Inferior parietal cortex (tissue), 1 donor: ENCODE measurements around the gene ABCE1.
A peak's percentile ranks its signal among the peaks of the same experiment; 100 is the strongest.

ENCODE experiments used
- DNase-seq: peaks from one replicate; pipeline ENCODE4 v3.0.0-alpha.2; 2016; ENCODE audit errors: extremely low spot score

Gene ABCE1

GRCh38 chr4:145177511-145177905 is 79.4 kb downstream of the ABCE1 start:
- no peak for DNase-seq

- DNase-seq, result no peak
Observed at GRCh38 chr4:145177906-145178538, 79.9 kb downstream of the ABCE1 start.

- DNase-seq, result peak; percentile 47
Observed at GRCh38 chr4:145178740-145179280, 80.7 kb downstream of the ABCE1 start.
